GM13976 (cell line): ENCODE results near the gene RAD51C.

Source experiments
- DNase-seq: peaks from one replicate; pipeline ENCODE4 v3.0.0; 2012; ENCODE audit warnings: low spot score
- in situ Hi-C: fragments of 300-500 bp; cut with MboI; formaldehyde crosslinking; loops from one replicate; pipeline ENCODE4 v1.12.0; 2022; ENCODE audit warnings: low sequenced_read_pairs, mixed read lengths, inconsistent platforms; ENCODE audit not compliant: unreplicated experiment
- TF ChIP-seq, protein P1 (sequence below): IDR thresholded peaks from 2 replicates; pipeline ENCODE4 v1.5.1; 2012; ENCODE audit warnings: borderline replicate concordance, mild to moderate bottlenecking; ENCODE audit not compliant: insufficient read depth; ENCODE audit errors: extremely low read depth, missing control alignments, control extremely low read depth

Gene RAD51C

DNA sequence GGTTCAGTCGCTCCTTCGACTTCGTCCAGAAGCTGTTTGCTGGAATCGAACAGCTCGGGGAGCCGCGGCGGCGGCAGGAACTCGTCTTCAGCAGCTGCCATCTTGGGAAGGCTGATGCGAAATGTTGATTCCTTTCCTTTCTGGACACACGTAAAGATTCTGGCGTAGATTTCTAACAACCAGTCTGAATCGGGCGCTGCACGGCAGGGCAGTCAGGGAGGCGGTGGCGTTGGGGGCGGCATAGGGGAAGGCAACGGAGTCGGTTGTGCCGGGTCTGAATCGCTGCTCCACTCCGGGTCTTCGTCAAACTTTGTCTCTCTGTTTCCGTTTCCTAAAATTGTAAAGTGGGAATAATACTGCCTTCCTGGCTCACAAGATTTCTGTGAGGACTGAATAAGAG, 30.9 kb upstream of the RAD51C start:
- TF ChIP-seq, protein P1, sequence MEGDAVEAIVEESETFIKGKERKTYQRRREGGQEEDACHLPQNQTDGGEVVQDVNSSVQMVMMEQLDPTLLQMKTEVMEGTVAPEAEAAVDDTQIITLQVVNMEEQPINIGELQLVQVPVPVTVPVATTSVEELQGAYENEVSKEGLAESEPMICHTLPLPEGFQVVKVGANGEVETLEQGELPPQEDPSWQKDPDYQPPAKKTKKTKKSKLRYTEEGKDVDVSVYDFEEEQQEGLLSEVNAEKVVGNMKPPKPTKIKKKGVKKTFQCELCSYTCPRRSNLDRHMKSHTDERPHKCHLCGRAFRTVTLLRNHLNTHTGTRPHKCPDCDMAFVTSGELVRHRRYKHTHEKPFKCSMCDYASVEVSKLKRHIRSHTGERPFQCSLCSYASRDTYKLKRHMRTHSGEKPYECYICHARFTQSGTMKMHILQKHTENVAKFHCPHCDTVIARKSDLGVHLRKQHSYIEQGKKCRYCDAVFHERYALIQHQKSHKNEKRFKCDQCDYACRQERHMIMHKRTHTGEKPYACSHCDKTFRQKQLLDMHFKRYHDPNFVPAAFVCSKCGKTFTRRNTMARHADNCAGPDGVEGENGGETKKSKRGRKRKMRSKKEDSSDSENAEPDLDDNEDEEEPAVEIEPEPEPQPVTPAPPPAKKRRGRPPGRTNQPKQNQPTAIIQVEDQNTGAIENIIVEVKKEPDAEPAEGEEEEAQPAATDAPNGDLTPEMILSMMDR = no peak
- in situ Hi-C loops = no loop called here
- DNase-seq = no peak

DNA sequence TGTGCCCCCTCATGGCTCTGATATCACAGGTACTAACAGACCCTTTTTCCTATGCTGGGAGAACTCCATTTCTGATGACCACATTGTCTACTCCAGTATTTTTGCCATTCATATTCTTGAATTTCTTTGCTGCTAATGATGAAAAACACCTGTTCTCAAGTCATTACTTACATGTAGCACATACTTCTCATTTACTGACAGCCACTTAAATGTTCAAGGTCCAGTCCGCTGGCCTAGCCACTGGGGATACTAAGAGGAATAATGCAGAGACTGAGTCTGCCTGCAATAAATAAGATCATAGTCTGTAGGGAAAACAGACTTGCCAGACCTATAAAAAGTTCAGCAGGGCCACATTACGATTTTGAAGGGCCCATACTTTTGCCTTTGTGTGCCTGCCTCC, 28.1 kb upstream of the RAD51C start:
- TF ChIP-seq, protein P1 = no peak
- in situ Hi-C loops = no loop called here
- DNase-seq = no peak

DNA sequence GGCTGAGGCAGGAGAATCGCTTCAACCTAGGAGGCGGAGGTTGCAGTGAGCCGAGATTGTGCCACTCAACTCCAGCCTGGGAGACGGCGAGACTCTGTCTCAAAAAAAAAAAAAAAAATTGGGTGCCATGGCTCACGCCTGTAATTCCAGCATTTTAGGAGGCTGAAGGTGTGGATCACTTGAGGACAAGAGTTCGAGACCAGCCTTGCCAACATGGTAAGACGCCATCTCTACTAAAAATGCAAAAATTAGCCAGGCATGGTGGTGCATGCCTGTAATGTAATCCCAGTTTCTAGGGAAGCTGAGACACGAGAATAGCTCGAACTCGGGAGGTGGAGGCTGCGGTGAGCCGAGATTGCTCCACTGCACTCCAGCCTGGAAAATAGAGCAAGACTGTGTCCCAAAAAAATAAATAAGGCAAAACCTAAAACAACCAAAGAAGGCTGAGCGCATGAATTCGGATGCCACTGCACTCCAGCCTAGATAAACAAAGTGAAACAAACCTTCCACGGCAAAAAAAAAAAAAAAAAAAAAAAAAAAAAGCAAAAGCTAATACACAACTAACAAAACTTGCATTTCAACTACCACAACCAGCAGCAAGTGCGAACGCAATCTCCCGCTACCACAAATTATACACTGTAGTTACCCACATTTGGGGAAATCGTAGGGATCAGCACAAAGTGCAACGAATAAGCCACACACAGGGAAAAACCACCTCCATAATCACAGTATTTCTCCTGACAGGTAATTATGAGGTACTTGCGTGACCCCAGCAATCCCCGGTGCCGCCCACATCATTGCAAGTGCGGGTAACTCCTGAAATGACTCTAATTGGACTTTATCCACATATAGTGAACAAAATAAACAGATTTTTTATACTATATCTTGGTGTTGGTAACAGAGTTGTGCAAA, 26.2 kb upstream of the RAD51C start:
- in situ Hi-C loops = no loop called here
- TF ChIP-seq, protein P1 = no peak
- no peak for DNase-seq

DNA sequence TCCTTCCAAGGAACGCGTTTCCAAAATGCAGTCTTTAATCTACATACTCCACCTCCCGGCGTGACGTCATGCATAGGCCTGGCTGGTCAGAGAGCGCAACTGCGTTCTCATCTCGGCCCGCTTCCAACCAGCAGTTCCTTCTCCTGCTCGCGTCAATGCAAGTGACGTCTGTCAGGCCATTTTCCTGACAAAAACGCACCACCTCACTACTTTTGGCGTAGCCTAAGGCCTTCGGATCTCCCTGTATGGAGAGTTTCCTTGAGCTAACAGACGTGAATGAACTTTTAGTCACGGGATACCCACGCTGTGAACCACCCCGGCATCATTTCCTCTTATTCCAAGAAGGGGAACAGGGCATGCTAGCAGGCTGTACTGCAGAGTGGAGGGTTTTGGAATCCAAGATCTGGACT, 25.5 kb upstream of the RAD51C start:
- TF ChIP-seq, protein P1 = no peak
- no peak for DNase-seq
- in situ Hi-C loops = no loop called here

DNA sequence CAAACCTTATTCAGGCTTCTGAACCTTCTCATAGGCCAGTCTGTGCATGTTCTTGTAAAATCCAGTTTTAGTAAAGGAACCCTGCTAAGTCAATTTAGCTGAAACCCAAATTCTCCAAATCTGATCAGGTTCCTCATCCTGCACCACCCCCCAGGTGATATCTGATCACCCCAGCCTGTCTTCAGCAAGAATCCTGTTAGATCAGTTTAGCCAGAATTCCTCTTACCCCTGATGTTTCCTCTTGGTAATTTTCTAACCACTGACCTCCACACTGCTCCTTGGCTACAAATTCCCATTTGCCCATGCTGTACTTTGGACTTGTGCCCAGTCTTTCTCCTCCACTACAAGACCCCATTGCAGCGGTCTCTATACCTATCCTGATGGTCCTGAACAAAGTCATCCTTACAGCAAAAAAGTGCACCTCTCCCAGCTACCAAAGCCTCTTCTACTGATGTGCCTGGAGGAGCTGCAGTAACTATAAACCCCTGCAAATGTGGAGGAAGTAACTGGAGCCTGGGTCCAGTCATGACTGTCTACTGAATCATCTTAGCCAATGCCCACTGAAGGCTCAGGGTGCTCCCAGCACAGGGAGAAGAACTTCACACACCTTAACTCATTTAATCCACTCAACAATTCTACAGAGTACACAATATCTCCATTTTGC, 24.3 kb upstream of the RAD51C start:
- no peak for DNase-seq
- in situ Hi-C loops = no loop called here
- TF ChIP-seq, protein P1 = no peak

DNA sequence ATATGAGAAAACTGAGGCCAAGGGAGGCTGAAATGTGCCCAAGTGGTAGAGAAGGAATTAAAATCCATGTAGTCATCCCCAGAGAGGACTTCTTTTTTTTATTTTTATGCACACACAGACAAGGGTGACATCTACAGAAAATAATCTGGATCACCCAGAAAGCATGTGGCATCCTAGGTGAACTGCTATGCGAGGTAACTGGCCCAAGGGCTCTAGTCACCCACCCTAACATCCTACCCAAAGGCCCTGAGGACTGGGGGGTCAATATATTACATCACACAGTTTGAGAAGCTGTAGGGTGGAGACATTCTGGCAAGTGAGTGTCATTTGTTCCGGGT, 23.8 kb upstream of the RAD51C start:
- in situ Hi-C loops = no loop called here
- DNase-seq = no peak
- TF ChIP-seq, protein P1 = no peak
